ENCODE results near the gene PEX5.
"Not testable (repeated sequence)": the region's sequence is repeated elsewhere in the genome, so short reads cannot be mapped to it uniquely, and the experiment has no call there.

The PEX5 gene

DNA sequence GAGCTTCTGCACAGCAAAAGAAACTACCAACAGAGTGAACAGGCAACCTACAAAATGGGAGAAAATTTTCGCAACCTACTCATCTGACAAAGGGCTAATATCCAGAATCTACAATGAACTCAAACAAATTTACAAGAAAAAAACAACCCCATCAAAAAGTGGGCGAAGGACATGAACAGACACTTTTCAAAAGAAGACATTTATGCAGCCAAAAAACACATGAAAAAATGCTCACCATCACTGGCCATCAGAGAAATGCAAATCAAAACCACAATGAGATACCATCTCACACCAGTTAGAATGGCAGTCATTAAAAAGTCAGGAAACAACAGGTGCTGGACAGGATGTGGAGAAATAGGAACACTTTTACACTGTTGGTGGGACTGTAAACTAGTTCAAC lies 24.3 kb downstream of the PEX5 start:
- DNase-seq, result not testable (repeated sequence)

DNA sequence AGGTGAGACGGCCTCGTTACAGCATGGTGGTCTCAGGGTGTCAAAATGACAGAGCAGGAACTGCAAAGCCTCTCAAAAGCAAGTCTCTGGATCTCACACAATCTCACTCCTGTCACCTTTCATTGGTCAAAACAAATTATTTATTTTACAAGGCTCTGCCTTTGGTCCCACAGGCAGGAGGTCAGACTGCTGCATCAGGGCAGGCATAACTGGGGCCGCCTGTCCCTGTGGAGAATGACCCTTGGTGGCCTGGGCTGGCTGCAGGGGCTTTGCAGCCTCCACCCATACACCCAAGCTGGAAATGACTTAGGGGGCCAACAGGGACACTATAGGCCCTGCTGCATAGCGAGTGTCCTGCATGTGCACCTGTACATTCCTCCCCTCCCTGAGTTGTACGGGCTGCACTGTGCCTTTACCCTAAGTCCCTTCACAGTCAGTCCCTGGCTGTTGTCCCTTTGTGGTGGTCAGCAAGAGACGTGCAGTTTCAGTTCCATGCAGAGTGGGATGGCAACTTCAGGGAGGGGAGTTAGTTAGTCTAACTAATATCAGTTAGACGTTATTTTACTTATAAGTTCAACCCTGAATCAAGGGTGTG lies 28.1 kb downstream of the PEX5 start:
- no peak for DNase-seq

DNA sequence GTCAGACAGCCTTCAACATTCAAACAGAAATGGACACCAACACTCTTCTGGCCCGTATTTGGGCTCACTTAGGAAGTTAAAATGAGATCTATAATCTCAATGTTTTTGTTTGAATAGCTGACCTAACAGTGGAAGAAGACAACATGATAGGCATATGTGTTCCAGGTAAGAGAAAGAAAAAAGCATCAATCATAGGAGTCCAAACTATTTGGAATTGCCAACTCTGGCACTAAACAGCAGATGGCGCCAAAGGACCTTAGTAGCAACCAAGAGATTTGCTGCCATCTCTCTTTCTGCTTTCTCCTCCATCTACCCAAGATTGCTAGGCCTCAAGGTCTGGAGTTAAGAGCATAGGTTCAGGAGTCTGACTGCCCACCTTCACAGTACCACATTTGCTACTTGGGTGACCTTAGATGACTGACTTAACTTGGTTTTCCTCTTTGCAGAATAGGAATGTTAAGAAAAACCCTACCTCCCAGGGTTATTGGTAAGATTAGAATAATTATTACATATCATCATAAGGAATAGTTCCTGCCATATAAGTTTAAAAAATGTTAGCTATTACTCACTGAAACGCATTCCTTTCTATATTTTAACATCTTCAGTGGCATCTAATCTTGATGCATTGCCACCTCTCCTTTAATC lies 30.2 kb downstream of the PEX5 start:
- peak in 41 of 56 donors; percentile 0 to 80 (median 28) for DNase-seq

DNA sequence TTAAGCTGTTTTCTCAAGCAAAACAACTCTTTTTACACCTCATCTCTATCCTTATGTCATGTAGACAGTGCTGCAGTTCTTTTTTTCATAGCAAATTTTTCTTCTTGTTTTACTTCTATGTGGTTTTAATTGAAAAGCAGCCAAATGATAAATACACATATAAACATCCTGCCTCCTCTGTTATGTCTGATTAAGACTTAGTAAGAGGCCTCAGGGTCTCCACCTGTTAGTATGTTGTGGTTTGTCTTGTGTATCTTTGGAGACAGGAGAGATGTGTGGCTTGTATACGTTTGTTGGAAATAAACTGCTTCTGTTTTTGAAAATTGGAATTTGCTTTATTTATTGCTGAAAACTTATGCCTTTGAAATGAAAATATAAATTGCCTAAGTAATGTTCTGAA lies 32.0 kb downstream of the PEX5 start:
- no peak for DNase-seq

DNA sequence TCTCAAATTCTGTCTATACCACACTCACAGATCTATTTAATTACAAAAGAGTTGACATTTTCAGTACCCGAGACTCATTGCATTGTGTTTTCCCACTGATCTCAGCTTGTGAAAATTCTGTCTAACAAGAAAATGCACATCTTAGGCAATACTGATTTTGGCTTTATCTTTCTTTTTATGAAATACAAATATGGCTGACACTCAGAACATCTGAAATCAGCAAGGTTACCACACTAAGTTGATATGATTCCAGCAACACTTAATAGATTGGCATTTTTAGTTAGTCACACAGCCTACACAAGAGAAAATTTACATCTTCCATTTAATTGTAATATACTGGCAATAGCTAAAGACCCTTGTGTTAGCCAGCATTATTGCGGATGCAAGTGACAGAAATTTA lies 40.3 kb downstream of the PEX5 start:
- no peak for DNase-seq

DNA sequence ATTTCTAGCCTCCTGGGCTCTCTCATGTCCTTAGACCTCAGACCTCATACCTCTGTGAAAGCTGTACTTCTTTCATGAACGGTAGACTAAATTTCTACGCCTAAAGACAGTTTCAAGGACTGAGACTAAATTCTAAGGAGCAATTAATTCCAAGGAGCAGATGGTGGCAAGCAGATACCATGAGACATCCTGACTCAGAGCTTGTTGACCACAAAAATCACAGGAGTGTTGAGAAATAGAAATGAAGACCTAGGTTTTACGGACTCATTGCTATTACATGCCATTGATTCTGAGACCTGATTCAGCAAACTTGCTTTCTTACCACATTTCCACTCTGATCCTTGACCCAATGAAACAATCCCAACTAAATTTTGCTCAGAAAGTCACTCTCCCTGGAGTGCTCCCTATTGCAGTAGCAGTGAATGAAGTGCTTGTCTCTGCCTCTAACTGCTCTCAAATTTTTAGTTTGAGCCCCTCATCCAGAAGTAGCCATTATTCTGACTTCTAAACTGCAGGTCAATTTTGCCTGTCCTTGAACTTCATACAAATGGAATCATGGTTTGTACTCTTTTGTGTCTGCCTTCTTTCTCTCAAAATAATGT lies 52.0 kb downstream of the PEX5 start:
- no peak for DNase-seq

DNA sequence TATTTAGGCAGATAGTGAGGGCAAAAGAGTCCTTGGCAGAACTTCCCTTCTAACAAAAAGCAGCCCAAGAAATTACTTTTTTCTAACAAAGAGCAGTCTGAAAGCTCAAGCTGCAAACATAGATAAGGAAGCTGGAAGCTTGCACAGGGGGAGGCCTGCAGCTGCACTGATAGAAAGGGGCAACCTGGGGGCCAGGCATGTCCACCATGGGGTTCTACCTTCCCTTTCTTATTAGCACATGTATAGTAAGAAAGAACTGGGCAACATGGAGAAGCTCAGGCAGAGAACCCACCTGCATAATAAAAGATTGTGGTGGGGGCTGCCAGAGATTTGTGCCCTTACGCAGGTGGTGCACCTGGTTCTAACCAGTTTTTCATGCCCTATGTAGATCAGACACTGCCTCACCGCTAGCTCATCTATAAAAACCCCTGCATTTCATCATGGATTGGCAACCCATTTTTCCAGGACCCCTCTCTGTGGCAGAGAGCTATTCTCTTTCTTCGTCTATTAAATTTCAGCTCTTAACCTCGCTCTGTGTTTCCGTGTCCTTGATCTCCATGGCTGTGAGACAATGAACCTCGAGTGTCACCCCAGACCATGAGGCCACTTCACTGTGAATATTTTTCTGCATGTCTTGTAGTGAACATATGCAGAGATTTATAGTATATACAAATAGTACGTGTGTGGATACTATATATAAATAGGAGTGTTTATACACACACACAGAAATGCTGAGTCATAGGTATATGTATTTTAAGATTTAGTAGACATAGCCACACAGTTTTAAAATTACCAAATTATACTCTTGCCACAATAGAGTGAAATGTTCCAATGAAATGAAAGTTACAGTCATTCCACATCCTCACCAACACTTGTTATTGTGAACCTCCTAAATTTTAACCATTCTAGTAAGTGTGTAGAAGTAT lies 53.0 kb downstream of the PEX5 start:
- no peak for DNase-seq

DNA sequence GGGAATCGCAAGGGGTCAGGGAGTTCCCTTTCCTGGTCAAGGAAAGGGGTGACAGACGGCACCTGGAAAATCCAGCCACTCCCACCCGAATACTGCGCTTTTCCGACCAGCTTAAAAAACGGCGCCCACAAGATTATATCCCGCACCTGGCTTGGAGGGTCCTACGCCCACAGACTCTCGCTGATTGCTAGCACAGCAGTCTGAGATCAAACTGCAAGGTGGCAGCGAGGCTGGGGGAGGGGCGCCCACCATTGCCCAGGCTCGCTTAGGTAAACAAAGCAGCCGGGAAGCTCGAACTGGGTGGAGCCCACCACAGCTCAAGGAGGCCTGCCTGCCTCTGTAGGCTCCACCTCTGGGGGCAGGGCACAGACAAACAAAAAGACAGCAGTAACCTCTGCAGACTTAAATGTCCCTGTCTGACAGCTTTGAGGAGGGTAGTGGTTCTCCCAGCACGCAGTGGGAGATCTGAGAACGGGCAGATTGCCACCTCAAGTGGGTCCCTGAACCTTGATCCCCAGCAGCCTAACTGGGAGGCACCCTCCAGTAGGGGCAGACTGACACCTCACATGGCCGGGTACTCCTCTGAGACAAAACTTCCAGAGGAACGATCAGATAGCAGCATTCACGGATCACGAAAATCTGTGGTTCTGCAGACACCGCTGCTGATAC lies 62.0 kb downstream of the PEX5 start:
- DNase-seq, result not testable (repeated sequence)

DNA sequence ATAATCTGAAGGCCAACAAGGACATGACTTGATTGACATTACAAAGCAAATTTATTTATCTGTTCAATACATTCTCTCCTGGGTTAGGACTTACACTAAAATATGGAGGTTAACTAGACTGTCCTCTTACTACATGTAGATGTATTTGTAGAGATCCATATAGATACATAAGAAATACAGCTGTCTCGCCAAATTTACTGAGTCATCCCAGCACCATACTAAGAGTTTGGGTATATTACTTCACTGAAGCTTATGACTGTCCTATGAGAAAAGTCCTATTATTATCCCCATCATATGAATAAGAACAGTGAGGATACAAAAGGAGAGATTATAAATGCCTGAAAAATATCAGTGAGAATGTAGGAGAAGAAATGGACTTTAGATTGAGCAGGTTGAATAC lies 69.6 kb downstream of the PEX5 start:
- no peak for DNase-seq
